ENCODE results near the gene NHSL1.
A peak's percentile ranks its signal among the peaks of the same experiment; 100 is the strongest.

NHSL1 gene

GRCh38 chr6:138403324-138403800, 95.9 kb downstream of the NHSL1 start:
- Histone ChIP-seq H3K27ac (ENCODE audit: low read depth, low read length, poor library complexity, severe bottlenecking) (no peak overlapping the region), H3K9ac (ENCODE audit: low read length) (peak overlapping the region; percentile 75), H3K9me2 (ENCODE audit: low read depth, low read length) (no peaks in the 10 kb centered on the region), H3K4me3 (ENCODE audit: low read depth, low read length, poor library complexity, severe bottlenecking) (peak overlapping the region; percentile 84), H3K36me3 (ENCODE audit: insufficient read depth, low read length) (peaks cover 27% of the 10 kb centered on the region), H2AFZ (ENCODE audit: low read length) (peak overlapping the region; percentile 78; the same call in 1 of the 2 replicates), H3K4me2 (ENCODE audit: low read length) (peak overlapping the region; percentile 95), H4K20me1 (ENCODE audit: insufficient read depth, low read length) (no peaks in the 10 kb centered on the region), H3K79me2 (ENCODE audit: insufficient read depth, low read length) (no peaks in the 10 kb centered on the region), H3K9me3 (ENCODE audit: low read length) (no peaks in the 10 kb centered on the region), H3F3A (ENCODE audit: insufficient read depth, low read length) (no peaks in the 10 kb centered on the region), H3K27me3 (ENCODE audit: insufficient read depth, low read length) (no peaks in the 10 kb centered on the region), H3K4me1 (ENCODE audit: insufficient read depth, low read length, severe bottlenecking) (peaks cover 23% of the 10 kb centered on the region)
- peak; percentile 23; the same call in 1 of the 2 replicates for TF ChIP-seq CTCF (IDR thresholded peaks at IDR 0.05; ENCODE audit: low read length)
- no peak for TF ChIP-seq EZH2 (IDR thresholded peaks at IDR 0.05; ENCODE audit: borderline replicate concordance, low read length)

DNA sequence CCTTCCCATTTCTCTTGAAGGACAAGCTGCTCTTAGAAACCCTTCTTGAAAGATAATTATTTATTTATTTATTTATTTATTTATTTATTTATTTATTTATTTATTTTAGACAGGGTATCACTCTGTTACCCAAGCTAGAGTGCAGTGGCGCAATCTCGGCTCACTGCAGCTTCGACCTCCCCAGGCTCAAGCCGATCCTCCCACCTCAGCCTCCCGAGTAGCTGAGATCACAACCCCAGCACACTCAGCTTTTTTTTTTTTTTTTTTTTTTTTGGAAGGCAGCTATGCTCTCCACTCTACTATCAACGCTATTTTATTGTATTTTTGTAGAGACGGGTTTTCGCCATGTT, 96.5 kb downstream of the NHSL1 start:
- Histone ChIP-seq H3F3A (ENCODE audit: insufficient read depth, low read length) (no peaks in the 10 kb centered on the region), H3K9me2 (ENCODE audit: low read depth, low read length) (no peaks in the 10 kb centered on the region), H3K36me3 (ENCODE audit: insufficient read depth, low read length) (peaks cover 22% of the 10 kb centered on the region), H3K9me3 (ENCODE audit: low read length) (no peaks in the 10 kb centered on the region), H3K9ac (ENCODE audit: low read length) (no peak overlapping the region), H3K4me3 (ENCODE audit: low read depth, low read length, poor library complexity, severe bottlenecking) (no peak overlapping the region), H3K27ac (ENCODE audit: low read depth, low read length, poor library complexity, severe bottlenecking) (no peak overlapping the region), H3K4me1 (ENCODE audit: insufficient read depth, low read length, severe bottlenecking) (peaks cover 23% of the 10 kb centered on the region), H3K4me2 (ENCODE audit: low read length) (no peak overlapping the region), H3K79me2 (ENCODE audit: insufficient read depth, low read length) (no peaks in the 10 kb centered on the region), H3K27me3 (ENCODE audit: insufficient read depth, low read length) (no peaks in the 10 kb centered on the region), H4K20me1 (ENCODE audit: insufficient read depth, low read length) (no peaks in the 10 kb centered on the region), H2AFZ (ENCODE audit: low read length) (no peak overlapping the region)
- no peak for TF ChIP-seq CTCF (IDR thresholded peaks at IDR 0.05; ENCODE audit: low read length)
- TF ChIP-seq EZH2 (IDR thresholded peaks at IDR 0.05; ENCODE audit: borderline replicate concordance, low read length) = no peak

GRCh38 chr6:138401960-138402837, 97.1 kb downstream of the NHSL1 start:
- H3K4me3 ChIP-seq (ENCODE audit: low read depth, low read length, poor library complexity, severe bottlenecking) = no peak overlapping the region
- H4K20me1 ChIP-seq (ENCODE audit: insufficient read depth, low read length) = no peaks in the 10 kb centered on the region
- H3K36me3 ChIP-seq (ENCODE audit: insufficient read depth, low read length) = peaks cover 16% of the 10 kb centered on the region; the same call in 1 of the 2 replicates
- no peaks in the 10 kb centered on the region for H3K9me2 ChIP-seq (ENCODE audit: low read depth, low read length)
- H2AFZ ChIP-seq (ENCODE audit: low read length) = no peak overlapping the region
- H3K4me2 ChIP-seq (ENCODE audit: low read length) = no peak overlapping the region
- H3K27ac ChIP-seq (ENCODE audit: low read depth, low read length, poor library complexity, severe bottlenecking) = no peak overlapping the region
- no peaks in the 10 kb centered on the region for H3K9me3 ChIP-seq (ENCODE audit: low read length)
- H3K4me1 ChIP-seq (ENCODE audit: insufficient read depth, low read length, severe bottlenecking) = peaks cover 23% of the 10 kb centered on the region
- TF ChIP-seq CTCF (IDR thresholded peaks at IDR 0.05; ENCODE audit: low read length) (no peak), EZH2 (IDR thresholded peaks at IDR 0.05; ENCODE audit: borderline replicate concordance, low read length) (no peak)
- no peaks in the 10 kb centered on the region for H3F3A ChIP-seq (ENCODE audit: insufficient read depth, low read length)
- no peaks in the 10 kb centered on the region for H3K27me3 ChIP-seq (ENCODE audit: insufficient read depth, low read length)
- no peaks in the 10 kb centered on the region for H3K79me2 ChIP-seq (ENCODE audit: insufficient read depth, low read length)
- no peak overlapping the region for H3K9ac ChIP-seq (ENCODE audit: low read length)
